ENCODE results near the gene SMC1B.
"Not testable (repeated sequence)": the region's sequence is repeated elsewhere in the genome, so short reads cannot be mapped to it uniquely, and the experiment has no call there.

Gene SMC1B

GRCh38 chr22:45295492-45295891, 117.9 kb downstream of the SMC1B start:
- no peak for DNase-seq

- DNase-seq: not testable (repeated sequence)
Observed at GRCh38 chr22:45295004-45295403, 118.4 kb downstream of the SMC1B start.

Data from CD4-positive, alpha-beta T cell treated with Interferon gamma for 1 hour (primary cell).